ENCODE measurements around the gene OSTF1.

The OSTF1 gene

GRCh38 chr9:75087824-75088645 is at the start of gene OSTF1, which contains the start of gene NMRK1:
TSS of gene OSTF1 (plus strand) at chr9:75088514. CDS start at chr9:75088693, 179 bp downstream.
TSS of gene NMRK1 (minus strand) at chr9:75088155. CDS start at chr9:75083115, 5,040 bp downstream.
- Mint-ChIP-seq H3K27me3 (no peaks in the 10 kb centered on the region), H3K4me3 (peak within 1 kb of the TSS; percentile 97), H3K4me1 (peaks cover 72% of the 10 kb centered on the region), H3K36me3 (peaks cover 29% of the 10 kb centered on the region), H3K9me3 (no peaks in the 10 kb centered on the region), H3K27ac (peak within 1 kb of the TSS; percentile 97)
- peak; percentile 94 for DNase-seq
- CTCF ChIA-PET, result interaction anchor here (0.6 to 2.4 kb wide), 8 partner anchors 25 to 1214 kb away, joined by 3 to 9 read pairs (median 4); partner anchors contain the start of gene CARNMT1

- DNase-seq, result no peak
- peaks cover 3% of the 10 kb centered on the region for H3K27me3 Mint-ChIP-seq
- no peaks in the 10 kb centered on the region for H3K4me1 Mint-ChIP-seq
- H3K4me3 Mint-ChIP-seq, result no peak overlapping the region
- H3K9me3 Mint-ChIP-seq, result no peaks in the 10 kb centered on the region
- no peaks in the 10 kb centered on the region for H3K36me3 Mint-ChIP-seq
- CTCF ChIA-PET, result no interaction called here
- H3K27ac Mint-ChIP-seq, result no peak overlapping the region
These were observed 49.3 kb upstream of the OSTF1 start for GRCh38 chr9:75039009-75039408.

- Mint-ChIP-seq H3K9me3 (no peaks in the 10 kb centered on the region), H3K27me3 (peaks cover 5% of the 10 kb centered on the region), H3K4me3 (no peak overlapping the region), H3K4me1 (no peaks in the 10 kb centered on the region), H3K36me3 (no peaks in the 10 kb centered on the region), H3K27ac (no peak overlapping the region)
- CTCF ChIA-PET, result no interaction called here
- DNase-seq, result no peak
These were observed 48.5 kb upstream of the OSTF1 start for GRCh38 chr9:75039801-75040200.

GRCh38 chr9:75041041-75041440 is 47.3 kb upstream of the OSTF1 start:
- Mint-ChIP-seq H3K4me1 (no peaks in the 10 kb centered on the region), H3K9me3 (no peaks in the 10 kb centered on the region), H3K36me3 (no peaks in the 10 kb centered on the region), H3K4me3 (no peak overlapping the region), H3K27ac (no peak overlapping the region), H3K27me3 (peaks cover 7% of the 10 kb centered on the region)
- CTCF ChIA-PET, result interaction anchor here (1.1 kb wide), 1 partner anchor 225 kb away, joined by 3 read pairs; no protein-coding TSS in a partner anchor
- DNase-seq, result no peak

- CTCF ChIA-PET, result no interaction called here
- H3K9me3 Mint-ChIP-seq, result no peaks in the 10 kb centered on the region
- no peak overlapping the region for H3K27ac Mint-ChIP-seq
- no peak overlapping the region for H3K4me3 Mint-ChIP-seq
- H3K4me1 Mint-ChIP-seq, result no peaks in the 10 kb centered on the region
- H3K27me3 Mint-ChIP-seq, result peaks cover 7% of the 10 kb centered on the region
- no peak for DNase-seq
- H3K36me3 Mint-ChIP-seq, result no peaks in the 10 kb centered on the region
These were observed 41.5 kb upstream of the OSTF1 start for GRCh38 chr9:75046725-75047345.

- H3K27me3 Mint-ChIP-seq, result peaks cover 7% of the 10 kb centered on the region
- no peak for DNase-seq
- no peak overlapping the region for H3K4me3 Mint-ChIP-seq
- H3K4me1 Mint-ChIP-seq, result no peaks in the 10 kb centered on the region
- H3K27ac Mint-ChIP-seq, result no peak overlapping the region
- CTCF ChIA-PET, result no interaction called here
- H3K36me3 Mint-ChIP-seq, result no peaks in the 10 kb centered on the region
- no peaks in the 10 kb centered on the region for H3K9me3 Mint-ChIP-seq
These were observed 40.8 kb upstream of the OSTF1 start for GRCh38 chr9:75047506-75047905.

- Mint-ChIP-seq H3K27me3 (peaks cover 5% of the 10 kb centered on the region), H3K36me3 (no peaks in the 10 kb centered on the region), H3K27ac (no peak overlapping the region), H3K4me3 (no peak overlapping the region), H3K4me1 (no peaks in the 10 kb centered on the region), H3K9me3 (no peaks in the 10 kb centered on the region)
- DNase-seq, result no peak
- CTCF ChIA-PET, result interaction anchor here (1.1 kb wide), 1 partner anchor 277 kb away, joined by 3 read pairs; no protein-coding TSS in a partner anchor
These were observed 37.0 kb upstream of the OSTF1 start for GRCh38 chr9:75051285-75051684.

GRCh38 chr9:75053869-75054268 is 34.4 kb upstream of the OSTF1 start:
- no peaks in the 10 kb centered on the region for H3K4me1 Mint-ChIP-seq
- H3K27me3 Mint-ChIP-seq, result peaks cover 5% of the 10 kb centered on the region
- CTCF ChIA-PET, result no interaction called here
- H3K27ac Mint-ChIP-seq, result no peak overlapping the region
- no peak for DNase-seq
- H3K36me3 Mint-ChIP-seq, result no peaks in the 10 kb centered on the region
- H3K9me3 Mint-ChIP-seq, result peaks cover 2% of the 10 kb centered on the region
- no peak overlapping the region for H3K4me3 Mint-ChIP-seq

- H3K9me3 Mint-ChIP-seq, result peaks cover 2% of the 10 kb centered on the region
- H3K4me3 Mint-ChIP-seq, result no peak overlapping the region
- H3K27me3 Mint-ChIP-seq, result peaks cover 5% of the 10 kb centered on the region
- peaks cover 3% of the 10 kb centered on the region for H3K36me3 Mint-ChIP-seq
- DNase-seq, result no peak
- CTCF ChIA-PET, result no interaction called here
- no peak overlapping the region for H3K27ac Mint-ChIP-seq
- no peaks in the 10 kb centered on the region for H3K4me1 Mint-ChIP-seq
These were observed 33.8 kb upstream of the OSTF1 start for GRCh38 chr9:75054368-75055001.

GRCh38 chr9:75061169-75061568 is 27.1 kb upstream of the OSTF1 start:
- DNase-seq, result no peak
- Mint-ChIP-seq H3K9me3 (peaks cover 9% of the 10 kb centered on the region), H3K4me3 (no peak overlapping the region), H3K36me3 (peaks cover 32% of the 10 kb centered on the region), H3K27me3 (no peaks in the 10 kb centered on the region), H3K27ac (no peak overlapping the region), H3K4me1 (no peaks in the 10 kb centered on the region)
- CTCF ChIA-PET, result interaction anchor here (0.6 kb wide), 1 partner anchor 134 kb away, joined by 3 read pairs; no protein-coding TSS in a partner anchor

GRCh38 chr9:75063556-75064305 is 24.6 kb upstream of the OSTF1 start:
- CTCF ChIA-PET, result interaction anchor here (0.9 to 2.5 kb wide), 2 partner anchors 132 to 289 kb away, joined by 3 to 10 read pairs; no protein-coding TSS in a partner anchor
- H3K4me3 Mint-ChIP-seq, result no peak overlapping the region
- H3K27ac Mint-ChIP-seq, result no peak overlapping the region
- H3K36me3 Mint-ChIP-seq, result peaks cover 51% of the 10 kb centered on the region
- no peak for DNase-seq
- H3K4me1 Mint-ChIP-seq, result peaks cover 6% of the 10 kb centered on the region
- H3K27me3 Mint-ChIP-seq, result no peaks in the 10 kb centered on the region
- peaks cover 7% of the 10 kb centered on the region for H3K9me3 Mint-ChIP-seq

- DNase-seq, result no peak
- peaks cover 7% of the 10 kb centered on the region for H3K9me3 Mint-ChIP-seq
- H3K27ac Mint-ChIP-seq, result no peak overlapping the region
- CTCF ChIA-PET, result interaction anchor here (0.9 to 2.5 kb wide), 2 partner anchors 133 to 290 kb away, joined by 3 to 10 read pairs; no protein-coding TSS in a partner anchor
- H3K27me3 Mint-ChIP-seq, result no peaks in the 10 kb centered on the region
- H3K4me3 Mint-ChIP-seq, result no peak overlapping the region
- peaks cover 52% of the 10 kb centered on the region for H3K36me3 Mint-ChIP-seq
- H3K4me1 Mint-ChIP-seq, result peaks cover 9% of the 10 kb centered on the region
These were observed 23.8 kb upstream of the OSTF1 start for GRCh38 chr9:75064307-75065025.

- H3K36me3 Mint-ChIP-seq, result peaks cover 45% of the 10 kb centered on the region
- no peaks in the 10 kb centered on the region for H3K9me3 Mint-ChIP-seq
- peaks cover 9% of the 10 kb centered on the region for H3K4me1 Mint-ChIP-seq
- CTCF ChIA-PET, result interaction anchor here (0.6 to 2.5 kb wide), 2 partner anchors 291 to 314 kb away, joined by 3 to 10 read pairs; no protein-coding TSS in a partner anchor
- no peak overlapping the region for H3K27ac Mint-ChIP-seq
- DNase-seq, result no peak
- H3K4me3 Mint-ChIP-seq, result no peak overlapping the region
- H3K27me3 Mint-ChIP-seq, result no peaks in the 10 kb centered on the region
These were observed 22.8 kb upstream of the OSTF1 start for GRCh38 chr9:75065510-75065909.

Measured in activated naive CD4-positive, alpha-beta T cell treated with anti-CD3 and anti-CD28 coated beads, Interleukin-2, amount 10 ng/mL, durations not matched to agents 7 days and 5 days (primary cell).